Colonic mucosa (tissue), 4 donors: ENCODE results near the gene PLXDC2. TPM values are rescaled to one million over a fixed set of nuclear protein-coding genes. Genes with fewer than 3 reads are reported as not detected.

Experiments used
- DNase-seq: peaks from one replicate; pipeline ENCODE4 v3.0.0-alpha.2; 2020
- H3K27ac ChIP-seq: fragments of 200-600 bp; one replicate; pipeline ENCODE4 v1.8.0; 2021
- H3K27me3 ChIP-seq: fragments of 200-600 bp; one replicate; pipeline ENCODE4 v1.8.0; 2021
- H3K36me3 ChIP-seq: fragments of 200-600 bp; one replicate; pipeline ENCODE4 v1.8.0; 2021
- H3K4me1 ChIP-seq: fragments of 200-600 bp; one replicate; pipeline ENCODE4 v1.8.0; 2021; ENCODE audit warnings: mild to moderate bottlenecking
- H3K4me3 ChIP-seq: fragments of 200-600 bp; one replicate; pipeline ENCODE4 v1.8.0; 2021
- H3K9ac ChIP-seq, 2 donors: one replicate each; pipeline ENCODE4 v1.7.0; 2013; ENCODE audit warnings: control low read depth in 2 of 2, low read depth in 2 of 2, low read length in 2 of 2
- H3K9me3 ChIP-seq: fragments of 200-600 bp; one replicate; pipeline ENCODE4 v1.8.0; 2021
- intact Hi-C: fragments of 100-400 bp; cut with DNase I; formaldehyde crosslinking; loops from one replicate; pipeline ENCODE4 v1.14.1; 2022
- total RNA-seq, 2 donors: library from RNA; stranded (reverse); fragmentation: NEBNext Ultra II Directional in 1 of 2; extraction: Animal tissue kit (Norgen Biotek cat#: 25700) in 1 of 2; gene quantifications; one replicate each; pipeline ENCODE4 v1.2.1, GENCODE V29; 2021
- TF ChIP-seq, protein P1 (sequence below): fragments of 200-600 bp; IDR thresholded peaks from one replicate; pipeline ENCODE4 v1.8.0; 2022; ENCODE audit warnings: antibody characterized with exemption, mild to moderate bottlenecking
- donor health status: healthy.
- donor health status: DM: no; HTN: no; CAD: no.
- donor health status: DM: no; HTN: no; CAD: no.

PLXDC2 gene
- total RNA-seq, 2 donors from 2014 or later: 12.5 to 22.4 TPM

DNA sequence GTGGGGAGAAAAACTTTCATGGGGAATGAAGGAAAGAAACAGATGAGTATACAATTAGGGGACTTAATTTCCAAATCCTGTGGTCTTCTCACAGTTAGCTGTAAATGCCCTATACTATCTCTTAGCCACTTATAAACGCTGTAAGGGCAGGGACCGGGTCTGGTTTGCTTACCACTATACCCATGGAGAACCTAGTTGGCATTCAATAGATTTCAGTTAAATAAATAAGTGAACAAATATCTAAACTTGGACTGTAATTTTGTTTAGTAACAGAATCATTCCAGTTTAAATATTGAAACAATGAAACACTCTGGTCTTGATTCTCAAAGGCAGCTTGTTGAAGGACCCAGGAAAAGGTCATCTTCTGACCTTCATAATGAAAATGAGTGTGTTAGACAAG, 158.3 kb downstream of the PLXDC2 start:
- no peaks in the 10 kb centered on the region for H3K27me3 ChIP-seq
- no peaks in the 10 kb centered on the region for H3K36me3 ChIP-seq
- H3K4me3 ChIP-seq: no peak overlapping the region
- H3K4me1 ChIP-seq: no peaks in the 10 kb centered on the region
- no peak overlapping the region for H3K27ac ChIP-seq
- intact Hi-C loops: no loop called here
- DNase-seq: no peak
- H3K9ac ChIP-seq: no peak overlapping the region
- TF ChIP-seq, protein P1, sequence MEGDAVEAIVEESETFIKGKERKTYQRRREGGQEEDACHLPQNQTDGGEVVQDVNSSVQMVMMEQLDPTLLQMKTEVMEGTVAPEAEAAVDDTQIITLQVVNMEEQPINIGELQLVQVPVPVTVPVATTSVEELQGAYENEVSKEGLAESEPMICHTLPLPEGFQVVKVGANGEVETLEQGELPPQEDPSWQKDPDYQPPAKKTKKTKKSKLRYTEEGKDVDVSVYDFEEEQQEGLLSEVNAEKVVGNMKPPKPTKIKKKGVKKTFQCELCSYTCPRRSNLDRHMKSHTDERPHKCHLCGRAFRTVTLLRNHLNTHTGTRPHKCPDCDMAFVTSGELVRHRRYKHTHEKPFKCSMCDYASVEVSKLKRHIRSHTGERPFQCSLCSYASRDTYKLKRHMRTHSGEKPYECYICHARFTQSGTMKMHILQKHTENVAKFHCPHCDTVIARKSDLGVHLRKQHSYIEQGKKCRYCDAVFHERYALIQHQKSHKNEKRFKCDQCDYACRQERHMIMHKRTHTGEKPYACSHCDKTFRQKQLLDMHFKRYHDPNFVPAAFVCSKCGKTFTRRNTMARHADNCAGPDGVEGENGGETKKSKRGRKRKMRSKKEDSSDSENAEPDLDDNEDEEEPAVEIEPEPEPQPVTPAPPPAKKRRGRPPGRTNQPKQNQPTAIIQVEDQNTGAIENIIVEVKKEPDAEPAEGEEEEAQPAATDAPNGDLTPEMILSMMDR: no peak
- no peaks in the 10 kb centered on the region for H3K9me3 ChIP-seq

DNA sequence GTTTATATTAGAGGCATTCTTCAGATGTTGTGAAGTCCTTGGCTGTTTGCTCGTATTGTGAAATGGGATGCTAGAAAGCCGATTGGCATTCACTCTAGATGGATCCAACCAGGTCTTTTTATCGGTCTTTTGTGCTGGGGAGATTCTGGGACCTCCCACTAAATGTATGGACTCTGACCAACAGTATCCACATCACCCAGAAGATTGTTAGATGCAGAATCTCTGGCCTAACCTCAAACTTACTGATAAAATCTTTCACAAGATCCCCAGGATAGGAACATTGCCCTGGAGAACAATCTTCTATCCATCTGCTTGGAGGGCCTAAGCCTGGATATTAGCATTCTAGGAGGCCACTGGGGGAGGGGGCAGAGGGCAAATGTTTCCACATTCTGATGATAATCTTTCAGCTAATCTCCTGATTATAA, 160.9 kb downstream of the PLXDC2 start:
- H3K4me3 ChIP-seq: no peak overlapping the region
- H3K27ac ChIP-seq: no peak overlapping the region
- no peak for DNase-seq
- H3K4me1 ChIP-seq: no peaks in the 10 kb centered on the region
- TF ChIP-seq, protein P1: no peak
- H3K9me3 ChIP-seq: no peaks in the 10 kb centered on the region
- no peaks in the 10 kb centered on the region for H3K36me3 ChIP-seq
- no peak overlapping the region for H3K9ac ChIP-seq
- no peaks in the 10 kb centered on the region for H3K27me3 ChIP-seq
- intact Hi-C loops: no loop called here

DNA sequence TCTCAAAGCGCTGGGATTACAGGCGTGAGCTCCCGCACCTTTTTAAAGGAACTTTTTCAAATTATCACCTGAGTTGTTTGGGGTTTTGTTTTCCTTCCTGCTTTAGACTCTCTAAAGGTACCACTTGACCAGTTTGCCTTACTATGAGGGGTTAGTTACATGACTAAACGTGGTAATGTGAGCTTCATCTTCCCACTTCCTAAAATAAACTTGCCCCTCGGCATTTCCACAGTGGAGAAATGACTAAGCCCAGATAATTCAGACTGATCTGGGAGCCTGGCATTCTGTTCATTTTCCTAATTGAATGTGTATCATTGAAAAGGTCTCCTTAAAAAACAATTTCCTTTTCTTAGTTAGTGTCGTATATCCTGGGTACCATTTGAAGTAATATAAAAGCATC, 163.4 kb downstream of the PLXDC2 start:
- Histone ChIP-seq H3K27me3 (no peaks in the 10 kb centered on the region), H3K27ac (no peak overlapping the region), H3K36me3 (no peaks in the 10 kb centered on the region), H3K9me3 (no peaks in the 10 kb centered on the region), H3K9ac (no peak overlapping the region), H3K4me1 (no peaks in the 10 kb centered on the region), H3K4me3 (no peak overlapping the region)
- DNase-seq: no peak
- TF ChIP-seq, protein P1: no peak
- intact Hi-C loops: no loop called here

DNA sequence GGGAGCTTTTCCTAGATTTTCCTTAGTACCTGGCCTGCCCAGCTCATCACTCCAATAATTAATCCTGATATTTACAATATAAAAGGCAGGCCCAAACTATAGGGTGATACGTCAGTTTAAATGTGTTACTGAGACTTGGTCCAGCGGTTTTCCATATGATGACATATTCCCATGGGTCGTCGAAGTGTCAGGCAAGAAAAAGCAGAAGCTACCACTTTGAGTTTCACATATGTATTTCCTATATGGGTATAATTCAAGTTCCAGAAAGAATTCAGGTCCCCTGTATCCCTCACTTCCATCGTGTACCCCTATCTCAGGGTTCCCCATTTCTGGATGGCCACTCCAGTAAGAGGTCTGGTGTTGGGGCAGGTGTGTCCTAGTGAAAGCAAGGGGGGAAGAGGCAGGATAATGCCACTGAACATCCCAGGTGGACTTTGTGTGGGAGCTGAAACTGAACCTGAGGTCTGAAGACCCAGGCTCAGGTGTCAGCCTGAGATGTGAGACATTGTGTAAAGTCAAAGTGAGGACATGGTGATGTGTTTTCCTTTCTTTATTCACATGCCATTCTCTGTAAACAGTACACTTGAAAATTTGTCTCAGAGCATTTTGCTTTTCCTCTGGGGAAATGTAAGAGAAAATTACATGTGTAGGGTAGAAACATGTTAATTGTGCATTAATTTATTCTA, 167.8 kb downstream of the PLXDC2 start:
- TF ChIP-seq, protein P1: no peak
- no peak overlapping the region for H3K9ac ChIP-seq
- H3K4me3 ChIP-seq: no peak overlapping the region
- H3K36me3 ChIP-seq: no peaks in the 10 kb centered on the region
- H3K4me1 ChIP-seq: no peaks in the 10 kb centered on the region
- H3K27me3 ChIP-seq: no peaks in the 10 kb centered on the region
- H3K9me3 ChIP-seq: no peaks in the 10 kb centered on the region
- DNase-seq: no peak
- intact Hi-C loops: no loop called here
- no peak overlapping the region for H3K27ac ChIP-seq

DNA sequence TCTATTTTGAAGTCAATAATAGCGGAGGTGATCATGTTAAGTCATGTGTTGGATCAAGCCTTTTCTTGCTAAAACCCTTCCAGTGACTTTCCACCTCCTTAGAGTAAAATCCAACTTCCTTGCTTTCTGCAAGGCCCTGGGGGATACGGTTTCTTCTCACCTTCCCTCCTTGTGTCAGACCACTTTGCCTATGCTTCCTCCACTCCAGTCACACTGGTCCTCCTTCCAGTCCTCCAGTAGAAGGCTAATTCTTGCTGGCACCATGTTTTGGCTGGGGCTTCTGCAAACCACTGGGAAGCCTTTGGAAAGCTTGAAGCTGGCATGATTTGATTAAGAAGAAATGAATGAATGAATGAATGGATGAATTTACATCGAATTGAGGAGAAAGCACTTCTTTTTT, 169.5 kb downstream of the PLXDC2 start:
- Histone ChIP-seq H3K27me3 (no peaks in the 10 kb centered on the region), H3K9me3 (no peaks in the 10 kb centered on the region), H3K9ac (no peak overlapping the region), H3K36me3 (no peaks in the 10 kb centered on the region), H3K4me1 (no peaks in the 10 kb centered on the region), H3K4me3 (no peak overlapping the region), H3K27ac (no peak overlapping the region)
- intact Hi-C loops: no loop called here
- DNase-seq: no peak
- TF ChIP-seq, protein P1: no peak
